ENCODE results near the gene ARL10. TPM values are rescaled to one million over a fixed set of nuclear protein-coding genes. Genes with fewer than 3 reads are reported as not detected.

The ARL10 gene
- total RNA-seq, 2 donors from 2014 or later: 4.0 to 5.8 TPM

- Histone ChIP-seq H3K27me3 (no peaks in the 10 kb centered on the region), H3K4me1 (no peaks in the 10 kb centered on the region), H3K9me3 (no peaks in the 10 kb centered on the region), H3K4me3 (no peak overlapping the region), H3K27ac (no peak overlapping the region), H3K36me3 (no peaks in the 10 kb centered on the region)
- DNase-seq (ENCODE audit: low spot score): no peak
- no peak for TF ChIP-seq CTCF (IDR thresholded peaks at IDR 0.05)
Observed at GRCh38 chr5:176426876-176427275, 61.6 kb downstream of the ARL10 start.

GRCh38 chr5:176427971-176428370 is 62.7 kb downstream of the ARL10 start:
- no peak for DNase-seq (ENCODE audit: low spot score)
- no peak for TF ChIP-seq CTCF (IDR thresholded peaks at IDR 0.05)
- H3K4me3 ChIP-seq: no peak overlapping the region
- H3K36me3 ChIP-seq: no peaks in the 10 kb centered on the region
- H3K27me3 ChIP-seq: no peaks in the 10 kb centered on the region
- H3K27ac ChIP-seq: no peak overlapping the region
- no peaks in the 10 kb centered on the region for H3K4me1 ChIP-seq
- no peaks in the 10 kb centered on the region for H3K9me3 ChIP-seq

GRCh38 chr5:176429972-176430371 is 64.7 kb downstream of the ARL10 start:
- Histone ChIP-seq H3K36me3 (no peaks in the 10 kb centered on the region), H3K27me3 (no peaks in the 10 kb centered on the region), H3K27ac (no peak overlapping the region), H3K9me3 (no peaks in the 10 kb centered on the region), H3K4me1 (no peaks in the 10 kb centered on the region), H3K4me3 (no peak overlapping the region)
- no peak for TF ChIP-seq CTCF (IDR thresholded peaks at IDR 0.05)
- no peak for DNase-seq (ENCODE audit: low spot score)

MicroRNA genes within 50 kb of the gene (microRNA counts, 767-probe panel; counts per million panel counts)
- 0 to 178 counts per million in 2 donors for microRNA hsa-miR-1271-5p

Small RNAs within 50 kb of the gene (microRNA-seq; reads per million reads assigned to microRNA genes)
- gene MIR1271 (ENCODE audit: borderline number of aligned reads in 2 of 2, borderline replicate concordance in 1 of 2): 8.5 to 9.2 reads per million in 2 donors

Other genes starting within 250 kb of the ARL10 start
- gene SIMC1, start 127.1 kb upstream of the ARL10 start, total RNA-seq: 1 to 10 TPM; 5.2 to 9.1 TPM
- 100 to 1,000 TPM; 118 to 141 TPM for gene KIAA1191, start 3.7 kb upstream of the ARL10 start, total RNA-seq
- 10 to 100 TPM; 11.8 to 16.0 TPM for gene NOP16, start 23.1 kb downstream of the ARL10 start, total RNA-seq
- gene HIGD2A, start 23.3 kb downstream of the ARL10 start, total RNA-seq: 100 to 1,000 TPM; 231 to 249 TPM
- 100 to 1,000 TPM; 241 to 341 TPM for gene CLTB, start 51.1 kb downstream of the ARL10 start, total RNA-seq
- gene FAF2, start 82.9 kb downstream of the ARL10 start, total RNA-seq: 10 to 100 TPM; 14.4 to 19.5 TPM
- gene RNF44, start 171.9 kb downstream of the ARL10 start, total RNA-seq: 10 to 100 TPM; 10.7 to 12.4 TPM
- gene CDHR2, start 183.9 kb downstream of the ARL10 start, total RNA-seq: under 1 TPM in 1 of 2 donors, not detected in 1; 0.12 TPM
- under 1 TPM; 0.22 to 0.79 TPM for gene GPRIN1, start 244.7 kb downstream of the ARL10 start, total RNA-seq